IPS-18c (cell line): ENCODE data around the gene PARVB.

Experiments used
- H3K4me3 ChIP-seq: 2 replicates; pipeline ENCODE4 v1.7.0; 2013; ENCODE audit warnings: low read depth, mild to moderate bottlenecking, low read length, moderate library complexity; ENCODE audit not compliant: insufficient read depth
- H3K9me3 ChIP-seq: one replicate; pipeline ENCODE4 v1.6.1; 2013; ENCODE audit warnings: mild to moderate bottlenecking, low read length, moderate library complexity; ENCODE audit not compliant: control insufficient read depth, insufficient read depth

PARVB gene

GRCh38 chr22:44129619-44129976 is 105.5 kb downstream of the PARVB start:
- Histone ChIP-seq H3K4me3 (no peak overlapping the region), H3K9me3 (no peaks in the 10 kb centered on the region)

GRCh38 chr22:44130076-44130711 is 106.1 kb downstream of the PARVB start:
- H3K9me3 ChIP-seq, result no peaks in the 10 kb centered on the region

GRCh38 chr22:44131412-44131811 is 107.3 kb downstream of the PARVB start:
- Histone ChIP-seq H3K9me3 (peaks cover 2% of the 10 kb centered on the region), H3K4me3 (no peak overlapping the region)

More at GRCh38 chr22:44130076-44130711, 106.1 kb downstream of the PARVB start:
- H3K4me3 ChIP-seq, result no peak overlapping the region

- H3K9me3 ChIP-seq, result peaks cover 4% of the 10 kb centered on the region
- no peak overlapping the region for H3K4me3 ChIP-seq
Observed at GRCh38 chr22:44131989-44132685, 108.0 kb downstream of the PARVB start.

- H3K4me3 ChIP-seq, result no peak overlapping the region
- peaks cover 8% of the 10 kb centered on the region for H3K9me3 ChIP-seq
Observed at GRCh38 chr22:44132724-44133123, 108.6 kb downstream of the PARVB start.

GRCh38 chr22:44133161-44133560 is 109.1 kb downstream of the PARVB start:
- Histone ChIP-seq H3K4me3 (no peak overlapping the region), H3K9me3 (peaks cover 10% of the 10 kb centered on the region)

GRCh38 chr22:44133901-44134571 is 109.9 kb downstream of the PARVB start:
- no peak overlapping the region for H3K4me3 ChIP-seq
- peaks cover 10% of the 10 kb centered on the region for H3K9me3 ChIP-seq

- Histone ChIP-seq H3K4me3 (no peak overlapping the region), H3K9me3 (peaks cover 10% of the 10 kb centered on the region)
Observed at GRCh38 chr22:44136112-44136511, 112.0 kb downstream of the PARVB start.

- Histone ChIP-seq H3K9me3 (peaks cover 12% of the 10 kb centered on the region), H3K4me3 (no peak overlapping the region)
Observed at GRCh38 chr22:44136786-44137185, 112.7 kb downstream of the PARVB start.

- no peak overlapping the region for H3K4me3 ChIP-seq
Observed at GRCh38 chr22:44137415-44137814, 113.3 kb downstream of the PARVB start.

GRCh38 chr22:44139773-44140172 is 115.7 kb downstream of the PARVB start:
- Histone ChIP-seq H3K4me3 (no peak overlapping the region), H3K9me3 (peaks cover 12% of the 10 kb centered on the region)

More at GRCh38 chr22:44137415-44137814, 113.3 kb downstream of the PARVB start:
- peaks cover 12% of the 10 kb centered on the region for H3K9me3 ChIP-seq

GRCh38 chr22:44142421-44143104 is 118.5 kb downstream of the PARVB start:
- Histone ChIP-seq H3K9me3 (peaks cover 6% of the 10 kb centered on the region), H3K4me3 (no peak overlapping the region)

GRCh38 chr22:44143105-44143474 is 119.0 kb downstream of the PARVB start:
- H3K4me3 ChIP-seq, result no peak overlapping the region
- H3K9me3 ChIP-seq, result peaks cover 2% of the 10 kb centered on the region

- Histone ChIP-seq H3K9me3 (peaks cover 2% of the 10 kb centered on the region), H3K4me3 (no peak overlapping the region)
Observed at GRCh38 chr22:44143579-44143978, 119.5 kb downstream of the PARVB start.

- Histone ChIP-seq H3K9me3 (peaks cover 2% of the 10 kb centered on the region), H3K4me3 (no peak overlapping the region)
Observed at GRCh38 chr22:44144046-44144569, 120.0 kb downstream of the PARVB start.

- H3K4me3 ChIP-seq, result no peak overlapping the region
- peaks cover 2% of the 10 kb centered on the region for H3K9me3 ChIP-seq
Observed at GRCh38 chr22:44145544-44145943, 121.4 kb downstream of the PARVB start.

GRCh38 chr22:44146088-44146861 is 122.2 kb downstream of the PARVB start:
- H3K4me3 ChIP-seq, result no peak overlapping the region; the same call in 1 of the 2 replicates
- peaks cover 2% of the 10 kb centered on the region for H3K9me3 ChIP-seq
